ENCODE results near the gene PLXNA2.

PLXNA2 gene

GRCh38 chr1:208085655-208086515 lies 158.3 kb downstream of the PLXNA2 start:
- DNase-seq: no peak

- DNase-seq: no peak
Observed at GRCh38 chr1:208084764-208085163, 159.4 kb downstream of the PLXNA2 start.

GRCh38 chr1:208084220-208084619 lies 160.0 kb downstream of the PLXNA2 start:
- no peak for DNase-seq

GRCh38 chr1:208083715-208084085 lies 160.5 kb downstream of the PLXNA2 start:
- no peak for DNase-seq

GRCh38 chr1:208083016-208083714 lies 161.0 kb downstream of the PLXNA2 start:
- DNase-seq: no peak

GRCh38 chr1:208081972-208082371 lies 162.2 kb downstream of the PLXNA2 start:
- DNase-seq: no peak

GRCh38 chr1:208080396-208081286 lies 163.5 kb downstream of the PLXNA2 start:
- peak in 1 of 2 experiments; percentile 55 for DNase-seq

GRCh38 chr1:208079161-208079560 lies 165.0 kb downstream of the PLXNA2 start:
- no peak for DNase-seq

- no peak for DNase-seq
Observed at GRCh38 chr1:208078752-208079151, 165.4 kb downstream of the PLXNA2 start.

GRCh38 chr1:208077232-208078075 lies 166.7 kb downstream of the PLXNA2 start:
- peak in 1 of 2 experiments; percentile 23 for DNase-seq

GRCh38 chr1:208074353-208074752 lies 169.8 kb downstream of the PLXNA2 start:
- no peak for DNase-seq

- no peak for DNase-seq
Observed at GRCh38 chr1:208071435-208072031, 172.7 kb downstream of the PLXNA2 start.

- no peak for DNase-seq
Observed at GRCh38 chr1:208069908-208070307, 174.3 kb downstream of the PLXNA2 start.

- peak; percentile 10 to 63 for DNase-seq
Observed at GRCh38 chr1:208069317-208069716, 174.9 kb downstream of the PLXNA2 start.

- DNase-seq: no peak
Observed at GRCh38 chr1:208068908-208069307, 175.3 kb downstream of the PLXNA2 start.

- no peak for DNase-seq
Observed at GRCh38 chr1:208068407-208068806, 175.8 kb downstream of the PLXNA2 start.

- no peak for DNase-seq
Observed at GRCh38 chr1:208066583-208066982, 177.6 kb downstream of the PLXNA2 start.

GRCh38 chr1:208065862-208066261 lies 178.3 kb downstream of the PLXNA2 start:
- DNase-seq: no peak

GRCh38 chr1:208061632-208062031 lies 182.6 kb downstream of the PLXNA2 start:
- DNase-seq: no peak

GRCh38 chr1:208061118-208061517 lies 183.1 kb downstream of the PLXNA2 start:
- no peak for DNase-seq

GRCh38 chr1:208060215-208060869 lies 183.8 kb downstream of the PLXNA2 start:
- no peak for DNase-seq
